Fibroblast of lung (primary cell): ENCODE measurements around the gene LRMDA. TPM values are rescaled to one million over a fixed set of nuclear protein-coding genes. Genes with fewer than 3 reads are reported as not detected.

Experiments
- DNase-seq, 2 donors: peaks; one replicate each; pipeline versions ENCODE4 v3.0.0 to v3.0.0-alpha.2; 2010; ENCODE audit warnings: low read depth in 2 of 2
- H2AFZ ChIP-seq: 2 replicates; pipeline ENCODE4 v1.5.1; 2012; ENCODE audit warnings: low read length, control low read depth, inconsistent platforms
- H3K27ac ChIP-seq: 2 replicates; pipeline ENCODE4 v1.5.1; 2011; ENCODE audit warnings: low read length, control low read depth; ENCODE audit not compliant: insufficient read depth
- H3K27me3 ChIP-seq: 2 replicates; pipeline ENCODE4 v1.5.1; 2011; ENCODE audit warnings: mild to moderate bottlenecking, low read length; ENCODE audit not compliant: control insufficient read depth, insufficient read depth
- H3K36me3 ChIP-seq: 2 replicates; pipeline ENCODE4 v1.5.1; 2011; ENCODE audit warnings: low read length; ENCODE audit not compliant: control insufficient read depth, insufficient read depth
- H3K4me1 ChIP-seq: 2 replicates; pipeline ENCODE4 v1.5.1; 2011; ENCODE audit warnings: low read length; ENCODE audit not compliant: control insufficient read depth, insufficient read depth; ENCODE audit errors: extremely low read depth
- H3K4me2 ChIP-seq: 2 replicates; pipeline ENCODE4 v1.5.1; 2011; ENCODE audit warnings: low read length, control low read depth; ENCODE audit not compliant: insufficient read depth; ENCODE audit errors: extremely low read depth
- H3K4me3 ChIP-seq, 4 experiments: fragments of 200-600 bp in 1 of 4; sonication (generic) in 1 of 4; replicated peaks in 1 of 4; 2 replicates each; pipeline ENCODE4 v1.5.1; 2011 to 2016; ENCODE audit warnings: low read length in 4 of 4, low read depth in 3 of 4, mild to moderate bottlenecking in 3 of 4, control low read depth in 2 of 4, inconsistent platforms in 1 of 4, mixed read lengths in 1 of 4; ENCODE audit not compliant: insufficient read depth in 1 of 4; ENCODE audit errors: control extremely low read depth in 1 of 4
- H3K79me2 ChIP-seq: 2 replicates; pipeline ENCODE4 v1.5.1; 2012; ENCODE audit warnings: mild to moderate bottlenecking, low read length, inconsistent platforms; ENCODE audit not compliant: control insufficient read depth, insufficient read depth
- H3K9ac ChIP-seq: 2 replicates; pipeline ENCODE4 v1.5.1; 2011; ENCODE audit warnings: mild to moderate bottlenecking, low read length, control low read depth; ENCODE audit not compliant: insufficient read depth
- H3K9me3 ChIP-seq: 2 replicates; pipeline ENCODE4 v1.5.1; 2012; ENCODE audit warnings: low read depth, low read length; ENCODE audit not compliant: control insufficient read depth, insufficient read depth
- H4K20me1 ChIP-seq: 2 replicates; pipeline ENCODE4 v1.5.1; 2011; ENCODE audit warnings: low read length; ENCODE audit not compliant: control insufficient read depth, insufficient read depth; ENCODE audit errors: extremely low read depth
- CTCF ChIP-seq, 2 donors: IDR thresholded peaks in 1 of 2; conservative IDR thresholded peaks in 1 of 2; 1 replicate in 1 of 2; 2 replicates in 1 of 2; pipeline ENCODE4 v1.5.1; 2011 to 2012; ENCODE audit warnings: low read length in 2 of 2, control low read depth in 1 of 2, inconsistent platforms in 1 of 2, low read depth in 1 of 2, mild to moderate bottlenecking in 1 of 2
- EZH2 ChIP-seq: IDR thresholded peaks from 2 replicates; pipeline ENCODE4 v1.5.1; 2012; ENCODE audit warnings: low read length, control low read depth, mild to moderate bottlenecking; ENCODE audit errors: missing control alignments
- polyA plus RNA-seq, 2 donors: library from polyadenylated mRNA; depleted of rRNA in 1 of 2; stranded (reverse) in 1 of 2; unstranded in 1 of 2; fragments of >200 nt; gene quantifications; 2 replicates each; pipeline ENCODE4 v1.2.1, GENCODE V29; 2011 to 2012; ENCODE audit warnings: missing spikeins in 1 of 2
- total RNA-seq: library from RNA; depleted of rRNA; stranded (reverse); fragments of >200 nt; gene quantifications from 2 replicates; pipeline ENCODE4 v1.2.1, GENCODE V29; 2014

The LRMDA gene
- total and polyA plus RNA-seq, 2 donors (not counting 1 experiment from before 2014, with no cell fraction given) = 1.7 to 2.0 TPM

GRCh38 chr10:76268530-76268929 is 837.1 kb downstream of the LRMDA start:
- no peak for DNase-seq
- Histone ChIP-seq H3K4me3 (no peak overlapping the region), H3K9ac (no peak overlapping the region), H3K9me3 (no peaks in the 10 kb centered on the region), H3K4me2 (no peak overlapping the region), H3K27ac (no peak overlapping the region), H2AFZ (no peak overlapping the region), H3K79me2 (no peaks in the 10 kb centered on the region), H3K4me1 (no peaks in the 10 kb centered on the region), H3K36me3 (no peaks in the 10 kb centered on the region), H4K20me1 (no peaks in the 10 kb centered on the region), H3K27me3 (no peaks in the 10 kb centered on the region)
- TF ChIP-seq EZH2 (no peak), CTCF (conservative IDR thresholded peaks at IDR 0.05 in 1 of 2, IDR thresholded peaks at IDR 0.05 in 1 of 2; ENCODE audit: low read depth in 1 of 2, low read length in 2 of 2) (no peak)

GRCh38 chr10:76268954-76269353 is 837.5 kb downstream of the LRMDA start:
- Histone ChIP-seq H3K27me3 (no peaks in the 10 kb centered on the region), H4K20me1 (no peaks in the 10 kb centered on the region)

GRCh38 chr10:76270464-76270863 is 839.0 kb downstream of the LRMDA start:
- H3K27ac ChIP-seq = no peak overlapping the region
- H3K4me2 ChIP-seq = no peak overlapping the region
- no peak for DNase-seq
- no peak overlapping the region for H2AFZ ChIP-seq
- H3K4me3 ChIP-seq = no peak overlapping the region
- H3K27me3 ChIP-seq = no peaks in the 10 kb centered on the region
- H3K9me3 ChIP-seq = no peaks in the 10 kb centered on the region
- no peaks in the 10 kb centered on the region for H3K4me1 ChIP-seq
- no peaks in the 10 kb centered on the region for H3K36me3 ChIP-seq
- no peaks in the 10 kb centered on the region for H3K79me2 ChIP-seq
- TF ChIP-seq CTCF (conservative IDR thresholded peaks at IDR 0.05 in 1 of 2, IDR thresholded peaks at IDR 0.05 in 1 of 2; ENCODE audit: low read depth in 1 of 2, low read length in 2 of 2) (no peak), EZH2 (no peak)
- no peak overlapping the region for H3K9ac ChIP-seq
- no peaks in the 10 kb centered on the region for H4K20me1 ChIP-seq

More at GRCh38 chr10:76268954-76269353, 837.5 kb downstream of the LRMDA start:
- H3K79me2 ChIP-seq = no peaks in the 10 kb centered on the region
- H3K4me3 ChIP-seq = no peak overlapping the region
- no peak overlapping the region for H3K4me2 ChIP-seq
- TF ChIP-seq CTCF (conservative IDR thresholded peaks at IDR 0.05 in 1 of 2, IDR thresholded peaks at IDR 0.05 in 1 of 2; ENCODE audit: low read depth in 1 of 2, low read length in 2 of 2) (no peak), EZH2 (no peak)
- H3K4me1 ChIP-seq = no peaks in the 10 kb centered on the region
- no peaks in the 10 kb centered on the region for H3K9me3 ChIP-seq
- no peak overlapping the region for H3K27ac ChIP-seq
- H3K9ac ChIP-seq = no peak overlapping the region
- H2AFZ ChIP-seq = no peak overlapping the region
- no peak for DNase-seq
- H3K36me3 ChIP-seq = no peaks in the 10 kb centered on the region
